HG03558 (cell line): Measurements from ENCODE around the gene C3orf20.

Source experiments
- ATAC-seq: cut with Tn5 transposase; IDR thresholded peaks from one replicate; pipeline ENCODE4 v1.9.1; 2021; ENCODE audit warnings: moderate number of reproducible peaks; ENCODE audit not compliant: unreplicated experiment; ENCODE audit errors: extremely low read depth

C3orf20 gene

DNA sequence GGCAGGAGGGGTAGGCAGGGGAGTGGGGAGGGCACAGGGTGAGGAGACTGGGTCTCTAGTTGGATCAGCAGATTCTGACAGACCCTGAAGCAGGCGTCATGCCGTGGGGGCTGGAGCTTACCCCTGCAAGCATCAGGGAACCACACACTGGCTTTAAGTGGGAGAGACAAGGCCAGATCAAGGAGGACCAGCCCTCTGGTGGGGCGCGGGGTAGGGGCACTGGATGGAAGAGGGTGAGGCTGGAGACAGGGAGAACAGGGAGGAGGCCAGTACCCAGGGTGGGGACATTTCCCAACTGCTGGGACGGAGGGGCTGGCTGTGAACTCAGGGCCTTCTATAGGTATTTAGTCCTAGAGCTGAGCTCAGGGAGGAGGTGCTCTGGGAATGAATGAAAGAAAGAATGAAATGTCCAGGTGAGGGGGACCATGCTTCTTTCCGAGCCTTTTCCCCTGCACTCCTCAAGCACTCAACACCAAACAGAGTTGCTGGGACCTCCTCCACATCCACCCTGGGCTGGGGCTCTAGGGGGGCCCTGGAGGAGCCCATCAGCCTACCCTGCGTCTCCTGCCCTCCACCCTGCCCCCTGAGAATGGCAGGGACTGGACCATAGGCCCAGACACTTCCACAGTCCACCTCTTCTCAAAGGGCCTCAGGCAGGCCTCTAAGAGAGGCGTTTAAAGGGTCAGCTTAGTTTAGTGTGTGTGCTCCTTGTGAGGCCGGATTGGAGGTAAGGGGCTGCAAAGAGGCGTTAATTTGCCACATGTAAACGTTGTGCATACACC is 94.8 kb downstream of the C3orf20 start:
- no peak for ATAC-seq

DNA sequence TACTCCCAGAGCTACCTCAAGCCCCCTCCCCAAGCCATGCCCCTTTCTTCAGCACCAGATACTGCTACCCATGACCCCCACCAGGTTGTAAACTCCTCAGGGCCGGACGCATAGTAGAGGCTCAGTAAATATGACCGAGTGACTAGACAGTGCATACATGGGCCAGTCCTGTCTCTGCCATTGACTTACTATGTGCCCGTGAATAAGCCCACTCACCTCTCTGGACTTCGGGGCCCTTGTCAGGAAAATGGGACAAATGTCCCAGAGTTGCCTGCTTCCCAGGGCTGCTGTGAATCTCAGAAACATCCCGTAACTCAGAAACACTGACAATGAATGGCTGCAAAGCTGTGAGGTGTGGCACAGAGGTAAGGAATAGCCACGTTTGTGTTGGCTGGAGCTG is 95.7 kb downstream of the C3orf20 start:
- no peak for ATAC-seq

DNA sequence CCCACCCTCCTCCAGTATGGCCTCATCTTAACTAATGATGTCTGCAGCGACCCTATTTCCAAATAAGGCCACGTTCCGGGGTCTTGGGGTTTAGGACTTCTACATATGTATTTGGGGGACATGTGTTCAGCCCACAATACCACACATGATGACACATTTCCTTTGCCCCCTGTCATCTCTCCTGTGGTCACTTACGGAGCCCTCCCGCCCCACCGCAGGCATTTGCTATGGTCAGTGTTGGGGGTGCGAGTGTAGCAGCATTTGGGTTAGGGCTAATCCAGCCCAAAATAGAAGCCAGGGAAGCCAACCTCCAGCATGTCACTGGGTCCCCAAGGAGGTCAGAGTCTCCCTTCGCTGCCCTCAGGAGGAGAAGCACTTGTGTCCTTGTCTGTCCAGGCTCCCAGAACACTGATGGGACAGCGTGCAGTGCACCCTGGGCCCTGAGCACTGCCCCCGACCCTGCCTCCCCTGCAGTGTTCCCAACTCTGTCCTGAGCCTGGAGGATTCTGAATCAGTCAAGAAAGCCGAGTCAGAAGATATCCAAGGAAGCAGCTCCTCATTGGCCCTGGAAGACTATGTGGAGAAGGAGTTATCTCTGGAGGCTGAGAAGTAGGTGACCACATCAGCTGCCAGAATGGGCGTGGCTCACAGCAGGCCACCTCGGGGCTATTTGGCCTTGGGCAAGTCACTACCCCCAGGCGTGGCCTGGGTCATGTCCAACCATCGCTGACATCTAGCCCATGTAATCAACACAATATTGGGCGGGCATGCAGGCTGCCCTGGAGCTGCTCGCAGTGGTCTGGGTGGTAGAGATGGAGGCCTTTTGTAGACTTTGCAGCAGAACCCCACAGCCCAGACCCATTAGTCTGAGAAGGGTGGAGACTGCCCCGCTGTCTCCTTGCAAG is 96.9 kb downstream of the C3orf20 start:
- ATAC-seq = no peak

DNA sequence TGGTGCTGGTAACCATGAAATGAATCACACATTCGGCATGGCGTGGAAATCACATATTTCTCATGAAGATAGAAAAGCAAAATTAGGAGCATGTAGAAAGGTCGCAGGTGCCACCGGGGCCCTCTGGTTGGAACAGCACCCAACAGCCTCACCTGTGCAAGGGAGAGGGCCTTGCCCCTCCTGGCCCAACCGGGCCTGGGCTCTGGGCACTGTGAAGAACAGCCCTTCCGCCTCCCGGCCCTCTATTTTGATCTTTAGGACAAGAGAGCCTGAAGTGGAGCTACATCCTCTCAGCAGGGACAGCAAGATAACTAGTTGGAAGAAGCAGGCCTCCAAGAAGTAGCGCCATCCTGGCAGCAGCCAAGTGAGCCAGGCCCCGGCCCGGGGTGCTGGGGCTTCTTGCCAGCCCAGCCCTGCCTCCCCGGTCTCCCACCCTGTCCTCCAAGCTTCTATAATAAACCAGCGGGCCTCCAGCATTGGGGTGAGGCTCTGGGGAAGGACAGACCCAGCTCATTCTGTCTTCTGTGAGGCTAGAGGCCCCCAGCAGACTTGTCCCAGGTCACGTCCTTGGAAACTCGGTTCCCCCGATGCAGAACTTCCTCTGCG is 97.7 kb downstream of the C3orf20 start:
- ATAC-seq = no peak

DNA sequence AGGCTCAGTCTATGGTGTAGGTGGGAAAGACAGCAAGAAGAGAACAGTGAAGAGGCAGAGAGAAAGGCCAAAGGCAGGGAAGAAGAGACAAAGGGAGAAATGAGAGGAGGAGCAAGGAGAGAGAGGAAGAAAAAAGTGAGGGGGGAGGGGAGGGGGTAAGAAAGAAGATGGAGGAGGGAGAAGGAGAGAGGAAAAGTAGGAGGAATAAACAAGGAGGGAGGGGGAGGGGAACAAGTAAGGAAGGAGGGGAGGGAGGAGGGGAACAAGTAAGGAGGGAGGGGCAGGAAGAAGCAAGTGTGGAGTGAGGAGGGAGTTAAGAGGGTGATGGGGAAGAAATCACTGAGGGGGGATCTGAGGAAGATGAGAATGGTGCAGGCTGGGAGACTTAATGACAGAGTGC is 98.3 kb downstream of the C3orf20 start:
- ATAC-seq = no peak

DNA sequence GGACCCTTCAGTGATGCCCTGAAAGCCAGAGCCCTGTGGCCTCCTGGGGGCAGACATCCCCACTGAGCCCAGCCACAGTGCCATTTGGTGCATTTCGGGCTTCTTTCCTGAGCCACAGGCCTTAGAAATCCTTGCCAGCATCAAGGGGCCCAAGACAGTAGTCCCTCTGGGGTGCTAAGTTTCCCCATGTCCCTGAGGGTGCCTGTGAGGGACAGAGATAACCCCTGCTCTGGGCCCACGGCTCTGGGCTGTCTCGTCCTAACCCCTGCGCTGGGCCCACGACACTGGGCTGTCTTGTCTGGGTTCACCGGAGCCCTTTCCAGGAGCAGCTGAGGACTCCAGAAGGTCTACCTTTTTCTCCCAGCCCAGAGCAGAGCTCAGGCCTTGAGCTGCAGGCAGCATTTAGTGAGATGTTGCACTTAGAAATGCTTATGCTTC is 98.8 kb downstream of the C3orf20 start:
- ATAC-seq = no peak

DNA sequence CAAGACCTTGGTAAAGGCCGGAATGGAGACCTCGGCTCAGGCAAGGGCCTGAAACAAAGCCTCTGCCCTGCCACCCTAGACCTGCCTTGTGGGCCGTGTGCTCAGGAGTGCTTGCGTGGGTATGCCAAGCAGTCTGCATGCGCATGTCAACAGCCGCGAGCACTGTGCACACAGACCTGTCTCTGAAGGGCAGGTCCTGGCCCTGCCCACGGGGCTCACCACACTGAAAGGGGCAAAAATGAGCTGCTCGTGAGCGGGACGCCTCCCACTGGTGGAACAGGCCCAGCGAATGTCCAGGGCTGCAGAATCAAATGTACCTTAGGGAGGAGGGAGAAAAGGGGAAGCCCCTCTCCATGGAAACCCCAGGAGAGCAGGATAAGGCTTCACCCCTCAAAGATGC is 99.5 kb downstream of the C3orf20 start:
- no peak for ATAC-seq

DNA sequence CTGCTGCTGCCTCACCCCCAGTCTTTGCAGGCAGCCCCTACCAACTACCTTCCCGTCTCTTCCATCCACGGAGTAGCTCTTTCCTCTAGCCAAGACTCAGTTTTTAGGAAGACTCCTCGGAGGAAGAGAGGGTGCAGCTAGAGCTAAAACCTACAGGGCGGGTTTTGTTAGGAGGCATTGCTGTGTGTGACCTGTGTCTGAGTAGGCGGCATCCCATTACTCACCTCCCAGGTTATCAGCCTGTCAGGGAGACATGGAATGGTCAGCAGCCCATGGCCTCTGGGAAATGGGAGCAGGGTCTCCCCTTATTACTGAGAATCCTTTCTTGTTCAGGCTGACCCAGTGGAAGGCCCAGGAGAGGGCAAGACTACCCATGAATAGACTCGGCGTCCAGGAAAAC is 100.1 kb downstream of the C3orf20 start:
- ATAC-seq = no peak

DNA sequence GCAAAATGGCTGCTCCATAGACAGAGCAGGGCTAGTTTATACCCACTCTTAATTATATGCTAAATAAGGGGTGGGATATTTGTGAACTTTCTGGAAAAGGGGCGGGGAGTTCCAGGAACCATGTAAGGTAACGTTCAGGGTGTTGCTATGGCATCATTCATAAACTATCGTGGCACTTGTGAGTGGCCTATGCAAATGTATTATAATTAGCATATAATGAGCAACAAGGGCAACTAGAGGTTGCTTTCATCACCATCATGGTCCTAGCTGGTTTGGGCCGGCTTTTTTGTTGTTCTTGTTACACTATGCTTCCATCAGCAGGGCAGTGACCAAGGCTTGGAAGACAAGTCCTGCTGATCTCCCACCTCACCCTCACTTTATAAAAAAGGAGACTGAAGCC is 100.6 kb downstream of the C3orf20 start:
- no peak for ATAC-seq

DNA sequence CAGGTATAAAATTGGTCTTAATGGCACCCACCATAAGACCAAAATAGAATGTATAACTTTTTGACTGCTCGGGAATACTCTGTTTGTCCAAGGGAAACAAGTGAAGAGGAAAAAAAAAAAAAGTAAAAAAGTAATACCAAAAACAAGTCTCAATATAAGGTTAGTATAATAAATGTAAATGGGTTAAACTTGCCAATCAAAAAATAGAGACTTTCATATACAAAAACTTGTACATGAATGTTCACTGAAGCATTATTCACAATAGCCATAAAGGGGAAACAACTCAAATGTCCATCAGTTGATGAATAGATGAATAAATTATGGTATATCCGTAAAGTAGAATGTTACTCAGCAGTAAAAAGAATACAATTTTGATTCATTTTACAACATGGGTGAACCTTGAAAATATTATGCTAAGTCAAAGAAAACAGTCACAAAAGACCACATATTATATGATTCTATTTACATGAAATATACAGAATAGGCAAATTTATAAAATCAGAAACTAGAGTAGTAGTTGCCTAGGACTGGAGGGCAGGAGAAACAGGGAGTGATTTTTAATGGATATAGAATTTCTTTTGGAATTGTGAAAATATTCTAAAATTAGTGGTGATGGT is 104.2 kb downstream of the C3orf20 start:
- no peak for ATAC-seq

DNA sequence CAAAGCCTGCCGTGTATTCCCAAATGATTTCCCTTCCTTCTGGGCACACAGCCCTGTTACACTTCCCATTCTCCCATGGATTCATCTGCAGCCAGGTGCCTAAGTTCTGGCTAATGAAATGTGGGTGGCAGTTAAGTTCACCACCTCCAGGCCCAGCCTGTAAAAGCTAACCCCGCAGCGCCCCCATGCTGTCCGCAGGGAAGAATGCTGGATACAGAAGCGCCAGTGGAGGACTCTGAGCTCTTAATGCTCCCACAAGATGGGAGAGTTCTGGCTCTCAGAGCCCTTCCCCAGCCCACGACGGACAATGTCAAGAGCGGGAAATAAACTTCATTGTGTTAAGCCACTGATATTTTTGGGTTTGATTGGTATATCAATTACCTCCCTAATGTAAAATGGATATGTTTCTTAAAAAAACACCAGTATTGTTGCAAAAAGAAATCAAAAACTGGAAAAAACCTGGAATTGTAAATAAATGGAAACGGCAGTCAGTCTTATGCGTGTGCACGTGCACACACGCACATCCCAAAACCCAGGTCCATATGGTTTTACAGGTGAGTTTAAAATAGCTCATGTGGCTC is 106.1 kb downstream of the C3orf20 start:
- no peak for ATAC-seq

DNA sequence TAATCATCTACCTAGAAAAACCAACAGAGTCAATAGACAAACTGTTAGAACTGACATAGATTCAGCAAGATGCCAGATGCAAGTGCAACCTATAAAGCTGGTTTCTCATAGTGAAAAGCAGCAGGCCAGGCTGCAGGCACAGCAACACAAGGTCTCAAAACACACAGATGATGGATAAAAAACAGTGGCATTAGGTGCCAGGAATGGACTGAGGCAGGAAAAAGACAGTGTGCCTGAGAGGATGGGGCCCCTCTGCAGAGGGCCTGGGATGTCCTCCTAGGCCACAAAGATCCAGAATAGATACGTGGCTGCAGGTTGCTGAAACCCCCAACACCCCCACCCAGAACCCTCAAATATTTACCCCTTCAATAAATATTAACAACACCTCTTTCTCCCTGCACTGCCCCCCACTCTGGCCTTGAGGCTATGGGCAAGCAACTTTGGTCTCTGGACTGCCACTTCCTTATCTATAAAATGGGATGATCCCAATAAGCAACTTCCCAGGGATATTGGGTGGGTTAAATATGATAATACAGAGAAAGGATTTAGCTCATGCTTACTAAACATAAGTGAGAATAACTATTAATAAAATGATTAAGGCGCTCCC is 108.6 kb downstream of the C3orf20 start:
- ATAC-seq = no peak

DNA sequence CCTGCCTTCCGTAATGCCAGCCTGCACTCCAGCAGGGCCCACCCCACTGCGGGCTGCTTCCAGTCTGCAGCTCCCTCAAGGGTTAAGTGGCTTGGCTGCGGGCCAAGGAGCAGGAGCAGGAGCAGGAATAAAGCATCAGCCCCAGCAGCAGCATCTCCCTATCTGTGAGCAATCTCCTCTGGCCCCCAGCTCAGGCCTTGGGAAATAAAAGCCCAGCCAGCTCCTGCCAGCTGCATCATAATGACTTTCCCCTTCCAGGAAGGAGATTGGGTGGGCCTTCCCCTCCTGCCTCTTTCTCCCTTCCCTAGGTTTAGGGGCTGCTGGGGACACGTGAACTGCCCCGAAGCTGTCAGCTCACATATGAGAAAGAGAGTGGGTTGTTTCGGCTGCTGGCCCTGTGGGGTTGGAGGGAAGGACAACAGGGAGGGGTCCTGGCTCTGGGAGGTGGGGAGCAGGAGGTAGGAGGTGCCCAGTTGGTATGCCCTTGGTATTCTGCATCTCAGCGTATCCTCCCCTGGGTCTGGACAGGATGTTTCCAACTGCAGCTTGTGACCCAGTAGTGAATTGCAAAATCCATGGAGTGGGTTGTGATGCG is 109.2 kb downstream of the C3orf20 start:
- ATAC-seq = no peak

DNA sequence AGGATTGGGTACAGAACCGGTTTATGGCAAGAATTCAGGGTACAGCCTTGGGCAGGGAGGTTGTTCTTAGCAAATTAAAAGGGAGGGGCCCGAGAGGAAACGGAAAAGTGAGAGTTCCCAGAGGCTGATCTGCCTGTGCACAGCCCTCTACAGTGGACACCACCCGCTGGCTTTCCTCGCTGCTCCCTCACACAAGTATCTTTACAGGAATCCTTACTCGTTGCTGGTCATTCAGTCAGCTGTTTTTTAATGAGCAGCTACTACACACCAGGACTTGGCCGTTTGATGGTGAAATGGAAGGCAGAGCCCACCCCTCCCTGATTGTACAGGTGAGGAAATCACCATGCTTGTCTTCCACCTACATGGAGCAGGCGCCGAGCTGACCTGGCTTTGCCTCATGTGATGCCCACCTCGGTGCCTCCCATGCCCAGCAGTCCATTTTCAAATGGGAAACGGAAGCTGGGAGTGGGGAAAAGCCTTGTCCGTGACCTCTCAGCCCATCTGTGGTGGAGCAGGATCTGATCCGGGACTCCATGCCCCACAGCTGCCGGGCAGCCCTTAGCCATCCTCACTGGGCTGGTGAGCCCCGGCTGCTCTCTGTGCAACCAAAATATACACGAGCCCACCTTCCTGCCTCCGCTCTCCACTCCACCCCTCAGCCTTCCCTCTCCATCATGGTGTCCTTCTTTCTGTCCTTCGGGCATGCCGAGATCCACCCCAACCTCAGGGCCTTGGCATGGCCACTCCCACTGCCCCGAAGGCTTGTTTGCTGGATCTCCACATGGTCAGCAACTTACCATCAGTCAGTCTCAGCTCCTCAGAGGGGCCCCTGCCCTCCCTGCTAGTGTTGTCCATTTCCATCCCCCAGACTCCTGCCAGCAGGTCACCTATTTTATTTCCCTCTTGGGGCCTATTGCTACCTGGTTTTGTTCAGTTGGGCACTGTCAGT is 110.5 kb downstream of the C3orf20 start:
- ATAC-seq = no peak

DNA sequence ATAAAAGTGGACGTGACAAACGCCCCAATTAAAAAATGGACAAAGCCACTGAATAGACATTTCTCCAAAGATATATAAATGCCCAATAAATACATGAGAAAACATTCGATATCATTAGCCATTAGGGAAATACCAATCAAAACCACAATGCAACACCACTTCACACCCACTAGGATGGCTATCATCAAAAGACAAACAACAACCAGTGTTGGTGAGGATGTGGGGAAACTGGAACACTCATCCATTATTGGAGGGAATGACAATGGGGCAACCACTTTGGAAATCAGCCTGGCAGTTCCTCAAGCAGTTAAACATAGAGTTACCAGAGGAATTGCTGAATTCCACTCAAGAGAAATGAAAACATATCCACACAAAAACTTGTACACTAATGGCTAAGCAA is 111.4 kb downstream of the C3orf20 start:
- no peak for ATAC-seq

DNA sequence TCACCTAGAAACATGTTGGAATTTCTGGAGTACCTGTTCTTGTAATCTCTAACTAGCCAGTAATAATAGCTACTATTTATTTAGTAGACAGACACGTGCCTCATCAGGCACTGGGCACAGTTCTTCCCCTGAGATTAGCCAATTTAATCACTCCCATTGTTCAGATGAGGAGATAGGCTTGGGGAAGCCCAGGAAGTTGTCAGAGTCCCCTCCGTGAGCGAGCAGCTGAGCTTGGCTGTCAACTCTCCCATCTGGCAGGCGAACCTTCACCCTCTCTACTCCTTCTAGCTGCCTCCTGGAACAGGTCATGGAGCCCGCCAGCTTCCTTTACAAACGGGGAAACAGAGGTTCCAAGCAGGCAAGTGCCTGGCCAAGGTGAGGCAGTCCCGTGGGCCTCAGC is 112.7 kb downstream of the C3orf20 start:
- ATAC-seq = no peak

DNA sequence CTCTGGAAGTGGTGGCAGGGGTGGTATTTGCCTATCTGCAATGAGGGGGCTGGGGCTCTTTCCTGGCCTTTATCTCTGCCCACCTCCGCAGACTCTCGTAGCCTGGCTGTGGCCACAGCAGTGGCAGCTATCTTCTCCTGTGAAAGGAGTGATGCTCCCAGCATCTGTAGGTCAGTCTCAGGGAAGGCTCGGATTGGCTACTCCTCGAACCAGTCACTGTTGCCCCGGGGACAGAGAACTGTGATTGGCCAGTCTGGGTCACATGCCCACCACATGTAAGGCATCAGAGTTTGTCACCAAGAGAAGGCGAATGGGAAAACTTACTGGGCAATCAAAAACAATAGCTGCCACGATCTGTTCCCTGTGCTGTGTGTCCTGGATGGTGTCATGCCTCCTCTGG is 113.7 kb downstream of the C3orf20 start:
- ATAC-seq = no peak

DNA sequence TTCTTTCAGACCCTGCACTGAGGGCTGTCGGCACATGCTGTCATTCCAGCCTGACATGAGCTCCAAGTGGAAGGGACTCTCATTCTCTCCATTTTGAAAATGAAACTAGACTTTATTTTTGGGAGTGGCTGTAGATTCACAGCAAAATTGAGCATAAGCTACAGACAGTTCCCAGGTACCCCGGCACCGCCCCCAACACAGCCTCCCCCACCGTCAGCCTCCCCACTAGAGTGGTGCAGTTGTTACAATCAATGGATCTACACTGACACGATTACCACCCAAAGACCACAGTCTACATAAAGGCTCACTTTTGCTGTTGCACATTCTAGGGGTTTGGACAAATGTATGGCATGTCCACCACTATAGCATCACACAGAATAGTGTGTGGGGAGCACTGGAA is 114.3 kb downstream of the C3orf20 start:
- ATAC-seq = no peak
